ENCODE measurements around the gene ADAM12.

ADAM12 gene

GRCh38 chr10:125995726-125996304, 392.5 kb downstream of the ADAM12 start:
- Mint-ChIP-seq H3K27me3 (ENCODE audit: low read depth) (peaks cover 6% of the 10 kb centered on the region), H3K36me3 (ENCODE audit: low read depth) (peaks cover 4% of the 10 kb centered on the region), H3K27ac (no peak overlapping the region), H3K4me1 (no peaks in the 10 kb centered on the region), H3K4me3 (no peak overlapping the region), H3K9me3 (peaks cover 2% of the 10 kb centered on the region)
- TF ChIP-seq, protein P1, sequence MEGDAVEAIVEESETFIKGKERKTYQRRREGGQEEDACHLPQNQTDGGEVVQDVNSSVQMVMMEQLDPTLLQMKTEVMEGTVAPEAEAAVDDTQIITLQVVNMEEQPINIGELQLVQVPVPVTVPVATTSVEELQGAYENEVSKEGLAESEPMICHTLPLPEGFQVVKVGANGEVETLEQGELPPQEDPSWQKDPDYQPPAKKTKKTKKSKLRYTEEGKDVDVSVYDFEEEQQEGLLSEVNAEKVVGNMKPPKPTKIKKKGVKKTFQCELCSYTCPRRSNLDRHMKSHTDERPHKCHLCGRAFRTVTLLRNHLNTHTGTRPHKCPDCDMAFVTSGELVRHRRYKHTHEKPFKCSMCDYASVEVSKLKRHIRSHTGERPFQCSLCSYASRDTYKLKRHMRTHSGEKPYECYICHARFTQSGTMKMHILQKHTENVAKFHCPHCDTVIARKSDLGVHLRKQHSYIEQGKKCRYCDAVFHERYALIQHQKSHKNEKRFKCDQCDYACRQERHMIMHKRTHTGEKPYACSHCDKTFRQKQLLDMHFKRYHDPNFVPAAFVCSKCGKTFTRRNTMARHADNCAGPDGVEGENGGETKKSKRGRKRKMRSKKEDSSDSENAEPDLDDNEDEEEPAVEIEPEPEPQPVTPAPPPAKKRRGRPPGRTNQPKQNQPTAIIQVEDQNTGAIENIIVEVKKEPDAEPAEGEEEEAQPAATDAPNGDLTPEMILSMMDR (IDR thresholded peaks at IDR 0.05; ENCODE audit: unreplicated experiment in 3 of 3): no peak

DNA sequence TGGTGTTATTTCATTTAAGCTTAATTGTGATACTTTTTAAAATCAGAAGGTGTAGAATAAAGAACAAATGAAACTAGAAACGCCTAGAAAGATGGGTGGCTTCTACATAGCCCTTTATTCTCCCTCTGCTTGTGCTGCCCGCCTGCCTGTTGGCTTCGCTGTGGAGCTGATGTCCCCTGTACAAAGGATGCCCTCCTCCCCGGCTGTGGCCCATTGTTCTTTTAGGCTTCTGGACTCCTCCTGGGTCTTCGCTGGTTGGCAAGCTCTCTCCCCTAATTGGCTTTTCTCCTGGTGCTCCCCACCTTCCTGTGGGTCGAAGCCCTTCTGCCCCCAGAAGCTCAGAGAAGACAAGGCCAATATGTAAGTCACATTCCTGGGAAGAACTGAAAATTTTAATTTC, 393.7 kb downstream of the ADAM12 start:
- H3K27me3 Mint-ChIP-seq (ENCODE audit: low read depth): peaks cover 6% of the 10 kb centered on the region
- H3K9me3 Mint-ChIP-seq: peaks cover 2% of the 10 kb centered on the region
- no peaks in the 10 kb centered on the region for H3K4me1 Mint-ChIP-seq
- H3K27ac Mint-ChIP-seq: no peak overlapping the region
- TF ChIP-seq, protein P1 (IDR thresholded peaks at IDR 0.05; ENCODE audit: unreplicated experiment in 3 of 3): no peak
- peaks cover 13% of the 10 kb centered on the region for H3K36me3 Mint-ChIP-seq (ENCODE audit: low read depth)
- no peak overlapping the region for H3K4me3 Mint-ChIP-seq

DNA sequence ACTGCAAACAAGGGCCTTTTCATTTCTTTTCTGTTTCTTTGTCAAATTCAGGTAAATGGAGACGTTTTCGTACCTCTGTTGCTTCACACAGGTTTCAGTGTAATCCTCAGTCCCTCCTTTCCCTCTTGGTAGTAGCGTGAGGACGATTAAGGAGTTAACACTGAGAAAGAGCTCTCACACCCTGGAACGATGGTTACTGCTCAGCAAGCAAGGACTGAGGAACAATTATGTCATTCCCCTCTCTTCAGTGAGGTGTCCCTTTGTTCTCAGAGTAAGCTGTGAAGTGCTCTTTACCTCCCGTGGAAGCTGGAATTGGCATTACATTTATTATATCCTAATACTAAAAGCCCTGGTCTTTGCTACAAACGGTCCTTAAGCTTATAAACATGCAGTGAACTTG, 396.0 kb downstream of the ADAM12 start:
- H3K36me3 Mint-ChIP-seq (ENCODE audit: low read depth): peaks cover 23% of the 10 kb centered on the region
- H3K4me1 Mint-ChIP-seq: no peaks in the 10 kb centered on the region
- H3K4me3 Mint-ChIP-seq: no peak overlapping the region
- peak overlapping the region in 1 of 3 experiments; percentile 8 for H3K27ac Mint-ChIP-seq
- TF ChIP-seq, protein P1 (IDR thresholded peaks at IDR 0.05; ENCODE audit: unreplicated experiment in 3 of 3): no peak
- peaks cover 5% of the 10 kb centered on the region for H3K9me3 Mint-ChIP-seq
- H3K27me3 Mint-ChIP-seq (ENCODE audit: low read depth): peaks cover 10% of the 10 kb centered on the region

DNA sequence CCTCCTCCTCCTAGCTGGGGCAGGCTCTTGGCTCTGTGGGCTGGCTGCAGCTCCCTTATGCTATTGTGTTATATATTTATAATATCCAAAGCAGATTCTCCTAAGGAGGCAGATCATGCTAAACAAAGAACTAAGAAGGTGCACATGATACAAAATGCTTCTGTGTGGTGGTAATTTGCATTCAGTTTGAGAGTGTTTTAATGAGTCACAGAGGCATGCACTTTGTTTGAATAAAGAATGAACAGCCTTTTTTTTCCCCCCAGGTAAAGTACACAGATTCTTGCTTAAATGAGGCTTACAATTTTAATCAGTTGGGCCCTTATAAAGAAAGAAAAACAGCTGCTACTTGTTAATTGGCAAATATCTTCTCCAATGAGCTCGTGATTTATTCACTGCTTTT, 396.9 kb downstream of the ADAM12 start:
- Mint-ChIP-seq H3K27ac (no peak overlapping the region), H3K36me3 (ENCODE audit: low read depth) (peaks cover 23% of the 10 kb centered on the region), H3K4me1 (no peaks in the 10 kb centered on the region), H3K27me3 (ENCODE audit: low read depth) (peaks cover 13% of the 10 kb centered on the region), H3K9me3 (peaks cover 5% of the 10 kb centered on the region), H3K4me3 (no peak overlapping the region)
- TF ChIP-seq, protein P1 (IDR thresholded peaks at IDR 0.05; ENCODE audit: unreplicated experiment in 3 of 3): no peak

GRCh38 chr10:125990974-125991373, 397.3 kb downstream of the ADAM12 start:
- Mint-ChIP-seq H3K27me3 (ENCODE audit: low read depth) (peaks cover 14% of the 10 kb centered on the region), H3K27ac (no peak overlapping the region), H3K9me3 (peaks cover 5% of the 10 kb centered on the region), H3K4me3 (no peak overlapping the region), H3K36me3 (ENCODE audit: low read depth) (peaks cover 23% of the 10 kb centered on the region), H3K4me1 (no peaks in the 10 kb centered on the region)
- TF ChIP-seq, protein P1 (IDR thresholded peaks at IDR 0.05; ENCODE audit: unreplicated experiment in 3 of 3): no peak

- Mint-ChIP-seq H3K27ac (no peak overlapping the region), H3K9me3 (peaks cover 5% of the 10 kb centered on the region), H3K4me3 (no peak overlapping the region), H3K4me1 (peaks cover under 1% of the 10 kb centered on the region), H3K27me3 (ENCODE audit: low read depth) (peaks cover 17% of the 10 kb centered on the region), H3K36me3 (ENCODE audit: low read depth) (peaks cover 23% of the 10 kb centered on the region)
- TF ChIP-seq, protein P1 (IDR thresholded peaks at IDR 0.05; ENCODE audit: unreplicated experiment in 3 of 3): no peak
Measured at GRCh38 chr10:125989791-125990190, 398.5 kb downstream of the ADAM12 start.

All from nephron (organoid).